ENCODE data around the gene PNMA8A. TPM values are rescaled to one million over a fixed set of nuclear protein-coding genes. Genes with fewer than 3 reads are reported as not detected.

The PNMA8A gene
- total RNA-seq, 1 experiment from 2014 or later, result not detected

- ChIA-PET CTCF (interaction anchor here (0.6 kb wide), 1 partner anchor 96 kb away, joined by 3 read pairs; no protein-coding TSS in a partner anchor), POLR2A (ENCODE audit: unreplicated experiment) (no interaction called here)
- Histone ChIP-seq H3K79me2 (ENCODE audit: low read depth) (no peaks in the 10 kb centered on the region), H3K4me2 (no peak overlapping the region), H3K27ac (no peak overlapping the region), H3K9me3 (ENCODE audit: insufficient read depth, low read depth) (no peaks in the 10 kb centered on the region), H3K36me3 (ENCODE audit: low read depth) (no peaks in the 10 kb centered on the region), H3K9me2 (ENCODE audit: insufficient read depth) (no peaks in the 10 kb centered on the region), H3K4me1 (replicated peaks; ENCODE audit: insufficient read depth) (no peaks in the 10 kb centered on the region), H3F3A (ENCODE audit: insufficient read depth, low read depth) (no peaks in the 10 kb centered on the region; the same call in 1 of the 2 replicates), H2AFZ (no peak overlapping the region), H3K4me3 (no peak overlapping the region), H3K27me3 (ENCODE audit: insufficient read depth, low read depth) (peaks cover 31% of the 10 kb centered on the region), H4K20me1 (ENCODE audit: insufficient read depth) (no peaks in the 10 kb centered on the region)
- no TSS peak for BruUV-seq (replicated peaks)
- no peak for DNase-seq
- TF ChIP-seq EZH2 (IDR thresholded peaks at IDR 0.05; ENCODE audit: low read depth) (no peak), CTCF (conservative IDR thresholded peaks at IDR 0.05) (no peak)
- intact Hi-C loops (cut with micrococcal nuclease; ENCODE audit: unreplicated experiment), result no loop called here
Observed at GRCh38 chr19:46503848-46504453, 32.6 kb upstream of the PNMA8A start.

- TF ChIP-seq CTCF (conservative IDR thresholded peaks at IDR 0.05), result no peak
- no peaks in the 10 kb centered on the region for H3K79me2 ChIP-seq (ENCODE audit: low read depth)
- H3K4me3 ChIP-seq, result no peak overlapping the region
- peaks cover 27% of the 10 kb centered on the region for H3K27me3 ChIP-seq (ENCODE audit: insufficient read depth, low read depth)
- no peak overlapping the region for H3K4me2 ChIP-seq
- POLR2A ChIA-PET (ENCODE audit: unreplicated experiment), result no interaction called here
- H2AFZ ChIP-seq, result no peak overlapping the region
- no peaks in the 10 kb centered on the region for H3K9me2 ChIP-seq (ENCODE audit: insufficient read depth)
- no peaks in the 10 kb centered on the region; the same call in 1 of the 2 replicates for H3F3A ChIP-seq (ENCODE audit: insufficient read depth, low read depth)
- no peaks in the 10 kb centered on the region for H3K9me3 ChIP-seq (ENCODE audit: insufficient read depth, low read depth)
- no TSS peak for BruUV-seq (replicated peaks)
- no peak overlapping the region for H3K27ac ChIP-seq
- CTCF ChIA-PET, result no interaction called here
- H3K4me1 ChIP-seq (replicated peaks; ENCODE audit: insufficient read depth), result no peaks in the 10 kb centered on the region
- no peak for DNase-seq
- H3K36me3 ChIP-seq (ENCODE audit: low read depth), result no peaks in the 10 kb centered on the region
- no peaks in the 10 kb centered on the region for H4K20me1 ChIP-seq (ENCODE audit: insufficient read depth)
- intact Hi-C loops (cut with micrococcal nuclease; ENCODE audit: unreplicated experiment), result no loop called here
Observed at GRCh38 chr19:46502891-46503290, 31.5 kb upstream of the PNMA8A start.

- POLR2A ChIA-PET (ENCODE audit: unreplicated experiment), result no interaction called here
- no peaks in the 10 kb centered on the region for H3K36me3 ChIP-seq (ENCODE audit: low read depth)
- CTCF ChIA-PET, result interaction anchor here (0.5 to 0.6 kb wide), 2 partner anchors 31 to 105 kb away, joined by 3 read pairs; no protein-coding TSS in a partner anchor
- H4K20me1 ChIP-seq (ENCODE audit: insufficient read depth), result no peaks in the 10 kb centered on the region
- no peaks in the 10 kb centered on the region; the same call in 1 of the 2 replicates for H3F3A ChIP-seq (ENCODE audit: insufficient read depth, low read depth)
- H2AFZ ChIP-seq, result no peak overlapping the region
- H3K4me1 ChIP-seq (replicated peaks; ENCODE audit: insufficient read depth), result no peaks in the 10 kb centered on the region
- H3K4me2 ChIP-seq, result no peak overlapping the region
- no peak overlapping the region for H3K4me3 ChIP-seq
- no peaks in the 10 kb centered on the region for H3K79me2 ChIP-seq (ENCODE audit: low read depth)
- intact Hi-C loops (cut with micrococcal nuclease; ENCODE audit: unreplicated experiment), result no loop called here
- peaks cover 28% of the 10 kb centered on the region for H3K27me3 ChIP-seq (ENCODE audit: insufficient read depth, low read depth)
- no peaks in the 10 kb centered on the region for H3K9me3 ChIP-seq (ENCODE audit: insufficient read depth, low read depth)
- BruUV-seq (replicated peaks), result no TSS peak
- TF ChIP-seq EZH2 (IDR thresholded peaks at IDR 0.05; ENCODE audit: low read depth), result no peak
- no peak for TF ChIP-seq CTCF (conservative IDR thresholded peaks at IDR 0.05)
- H3K27ac ChIP-seq, result no peak overlapping the region
- H3K9me2 ChIP-seq (ENCODE audit: insufficient read depth), result no peaks in the 10 kb centered on the region
- no peak for DNase-seq
Observed at GRCh38 chr19:46499692-46500091, 28.3 kb upstream of the PNMA8A start.

All from PC-9 (cell line).